Testis (tissue), 2 donors: ENCODE data around the gene CHD2.

Experiments
- CTCF ChIP-seq, 3 experiments: fragments of 450-650 bp in 2 of 3; fragments of 200-600 bp in 1 of 3; sonication (generic) in 1 of 3; IDR thresholded peaks; one replicate each; pipeline ENCODE4 v1.5.1; 2016 to 2019; ENCODE audit warnings: antibody characterized with exemption in 3 of 3, mild to moderate bottlenecking in 2 of 3, moderate library complexity in 1 of 3
- POLR2A ChIP-seq: fragments of 450-650 bp; IDR thresholded peaks from one replicate; pipeline ENCODE4 v1.6.1; 2017; ENCODE audit warnings: antibody characterized with exemption, mild to moderate bottlenecking, moderate library complexity

- TF ChIP-seq CTCF (IDR thresholded peaks at IDR 0.05) (no peak), POLR2A (no peak)
These were observed 19.3 kb upstream of the CHD2 start for GRCh38 chr15:92880796-92881195.
